Loucy (cell line): ENCODE measurements around the gene MAPK1IP1L.

Source experiments
- H2AFZ ChIP-seq: fragments of 200-600 bp; sonication (generic); 2 replicates; pipeline ENCODE4 v1.6.0; 2016; ENCODE audit warnings: antibody characterized with exemption, mild to moderate bottlenecking, low read length, moderate library complexity
- H3F3A ChIP-seq: fragments of 200-600 bp; 2 replicates; pipeline ENCODE4 v1.6.0; 2016; ENCODE audit warnings: antibody characterized with exemption, low read depth, mild to moderate bottlenecking
- H3K27me3 ChIP-seq: fragments of 200-600 bp; sonication (generic); 2 replicates; pipeline ENCODE4 v1.6.1; 2014; ENCODE audit warnings: low read length, mild to moderate bottlenecking; ENCODE audit not compliant: insufficient read depth, poor library complexity, severe bottlenecking
- H3K36me3 ChIP-seq: fragments of 200-600 bp; sonication (generic); 2 replicates; pipeline ENCODE4 v1.6.1; 2016; ENCODE audit warnings: low read length; ENCODE audit not compliant: insufficient read depth
- H3K4me1 ChIP-seq: fragments of 200-600 bp; sonication (generic); 2 replicates; pipeline ENCODE4 v1.5.1; 2014; ENCODE audit warnings: low read length, mild to moderate bottlenecking; ENCODE audit not compliant: insufficient read depth, poor library complexity, severe bottlenecking
- H3K4me2 ChIP-seq: fragments of 200-600 bp; sonication (generic); 2 replicates; pipeline ENCODE4 v1.6.0; 2014; ENCODE audit warnings: antibody characterized with exemption, low read length, low read depth, mild to moderate bottlenecking; ENCODE audit not compliant: poor library complexity, severe bottlenecking
- H3K4me3 ChIP-seq: fragments of 200-600 bp; sonication (generic); 2 replicates; pipeline ENCODE4 v1.5.1; 2014; ENCODE audit warnings: low read length, mild to moderate bottlenecking, mixed read lengths; ENCODE audit not compliant: poor library complexity, severe bottlenecking
- H3K79me2 ChIP-seq: fragments of 200-600 bp; sonication (generic); 2 replicates; pipeline ENCODE4 v1.6.1; 2014; ENCODE audit warnings: low read length; ENCODE audit not compliant: insufficient read depth
- H3K9ac ChIP-seq: fragments of 200-600 bp; sonication (generic); 2 replicates; pipeline ENCODE4 v1.6.0; 2014; ENCODE audit warnings: mild to moderate bottlenecking, low read depth, low read length, moderate library complexity; ENCODE audit not compliant: poor library complexity, severe bottlenecking
- H3K9me2 ChIP-seq: fragments of 200-600 bp; sonication (generic); replicated peaks from 2 replicates; pipeline ENCODE4 v1.6.1; 2016; ENCODE audit warnings: low read depth, low read length, mixed read lengths
- H3K9me3 ChIP-seq: fragments of 200-600 bp; sonication (generic); 2 replicates; pipeline ENCODE4 v1.6.1; 2014; ENCODE audit warnings: mild to moderate bottlenecking, antibody characterized with exemption, low read length, low read depth; ENCODE audit not compliant: insufficient read depth
- H4K20me1 ChIP-seq: fragments of 200-600 bp; sonication (generic); 2 replicates; pipeline ENCODE4 v1.6.0; 2014; ENCODE audit warnings: antibody characterized with exemption, low read length, mild to moderate bottlenecking; ENCODE audit not compliant: insufficient read depth, poor library complexity, severe bottlenecking
- CTCF ChIP-seq: fragments of 200-600 bp; sonication (generic); conservative IDR thresholded peaks from 2 replicates; pipeline ENCODE4 v1.5.1; 2014; ENCODE audit warnings: mild to moderate bottlenecking, antibody characterized with exemption, low read length
- EZH2phosphoT487 ChIP-seq: fragments of 200-600 bp; IDR thresholded peaks from 2 replicates; pipeline ENCODE4 v1.6.1; 2018; ENCODE audit warnings: antibody characterized with exemption, mild to moderate bottlenecking, moderate library complexity, borderline replicate concordance

Gene MAPK1IP1L

GRCh38 chr14:55053500-55053899 lies 2.1 kb downstream of the MAPK1IP1L start:
- H4K20me1 ChIP-seq: peaks cover 63% of the 10 kb centered on the region
- peak overlapping the region; percentile 97 for H3K9ac ChIP-seq
- no peaks in the 10 kb centered on the region for H3K9me3 ChIP-seq
- peaks cover 9% of the 10 kb centered on the region for H3K27me3 ChIP-seq
- peak overlapping the region; percentile 92 for H3K4me2 ChIP-seq
- peak overlapping the region; percentile 95 for H3K4me3 ChIP-seq
- H3K79me2 ChIP-seq: peaks cover 69% of the 10 kb centered on the region
- no peaks in the 10 kb centered on the region for H3K9me2 ChIP-seq
- H2AFZ ChIP-seq: no peak overlapping the region
- TF ChIP-seq CTCF: no peak
- no peak for TF ChIP-seq EZH2phosphoT487
- H3F3A ChIP-seq: peaks cover 4% of the 10 kb centered on the region; the same call in 1 of the 2 replicates
- H3K4me1 ChIP-seq: peaks cover 34% of the 10 kb centered on the region
- no peaks in the 10 kb centered on the region for H3K36me3 ChIP-seq

- no peaks in the 10 kb centered on the region for H3K36me3 ChIP-seq
- H4K20me1 ChIP-seq: peaks cover 65% of the 10 kb centered on the region
- H3K9ac ChIP-seq: no peak overlapping the region
- H3K9me2 ChIP-seq: no peaks in the 10 kb centered on the region
- H3K4me2 ChIP-seq: peak overlapping the region; percentile 92
- peaks cover 74% of the 10 kb centered on the region for H3K79me2 ChIP-seq
- peaks cover 9% of the 10 kb centered on the region for H3K27me3 ChIP-seq
- H3K4me3 ChIP-seq: peak overlapping the region; percentile 95
- H3K4me1 ChIP-seq: peaks cover 34% of the 10 kb centered on the region
- no peaks in the 10 kb centered on the region for H3K9me3 ChIP-seq
- peaks cover 4% of the 10 kb centered on the region; the same call in 1 of the 2 replicates for H3F3A ChIP-seq
- TF ChIP-seq EZH2phosphoT487: no peak
- no peak for TF ChIP-seq CTCF
- H2AFZ ChIP-seq: no peak overlapping the region
These were observed 2.7 kb downstream of the MAPK1IP1L start for GRCh38 chr14:55054098-55054497.

GRCh38 chr14:55057919-55058318 lies 6.5 kb downstream of the MAPK1IP1L start:
- H4K20me1 ChIP-seq: peaks cover 70% of the 10 kb centered on the region
- H3K9me3 ChIP-seq: no peaks in the 10 kb centered on the region

More at GRCh38 chr14:55057919-55058318, 6.5 kb downstream of the MAPK1IP1L start:
- Histone ChIP-seq H3K79me2 (peaks cover 96% of the 10 kb centered on the region), H3K9me2 (no peaks in the 10 kb centered on the region), H3K4me2 (no peak overlapping the region), H3K36me3 (peaks cover 17% of the 10 kb centered on the region; the same call in 1 of the 2 replicates), H3F3A (no peaks in the 10 kb centered on the region), H3K4me3 (no peak overlapping the region), H3K9ac (no peak overlapping the region), H3K4me1 (peaks cover 21% of the 10 kb centered on the region), H3K27me3 (no peaks in the 10 kb centered on the region), H2AFZ (no peak overlapping the region)
- no peak for TF ChIP-seq CTCF
- no peak for TF ChIP-seq EZH2phosphoT487
